ENCODE measurements around the gene SI.

GRCh38 chr3:164984947-164985346, 93.3 kb downstream of the SI start:
- TF ChIP-seq, protein P1, sequence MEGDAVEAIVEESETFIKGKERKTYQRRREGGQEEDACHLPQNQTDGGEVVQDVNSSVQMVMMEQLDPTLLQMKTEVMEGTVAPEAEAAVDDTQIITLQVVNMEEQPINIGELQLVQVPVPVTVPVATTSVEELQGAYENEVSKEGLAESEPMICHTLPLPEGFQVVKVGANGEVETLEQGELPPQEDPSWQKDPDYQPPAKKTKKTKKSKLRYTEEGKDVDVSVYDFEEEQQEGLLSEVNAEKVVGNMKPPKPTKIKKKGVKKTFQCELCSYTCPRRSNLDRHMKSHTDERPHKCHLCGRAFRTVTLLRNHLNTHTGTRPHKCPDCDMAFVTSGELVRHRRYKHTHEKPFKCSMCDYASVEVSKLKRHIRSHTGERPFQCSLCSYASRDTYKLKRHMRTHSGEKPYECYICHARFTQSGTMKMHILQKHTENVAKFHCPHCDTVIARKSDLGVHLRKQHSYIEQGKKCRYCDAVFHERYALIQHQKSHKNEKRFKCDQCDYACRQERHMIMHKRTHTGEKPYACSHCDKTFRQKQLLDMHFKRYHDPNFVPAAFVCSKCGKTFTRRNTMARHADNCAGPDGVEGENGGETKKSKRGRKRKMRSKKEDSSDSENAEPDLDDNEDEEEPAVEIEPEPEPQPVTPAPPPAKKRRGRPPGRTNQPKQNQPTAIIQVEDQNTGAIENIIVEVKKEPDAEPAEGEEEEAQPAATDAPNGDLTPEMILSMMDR (IDR thresholded peaks at IDR 0.05): no peak
- no peak for TF ChIP-seq POLR2A (IDR thresholded peaks at IDR 0.05)

All from testis (tissue), 2 donors.